H1 (cell line): ENCODE data around the gene SLC5A12. TPM values are rescaled to one million over a fixed set of nuclear protein-coding genes. Genes with fewer than 3 reads are reported as not detected.
A peak's percentile ranks its signal among the peaks of the same experiment; 100 is the strongest.

Experiments used
- CTCF ChIA-PET: fragments of 300-600 bp; sonication (Branson Sonifier 250); formaldehyde crosslinking; loops from one replicate; lab custom pipeline; 2021; ENCODE audit not compliant: partially characterized antibody; lab: Charles Lee
- POLR2A ChIA-PET: fragments of 300-600 bp; sonication (Branson Sonifier 250); formaldehyde crosslinking; loops from one replicate; lab custom pipeline; 2021; ENCODE audit warnings: inconsistent platforms; ENCODE audit not compliant: partially characterized antibody; lab: Charles Lee
- DNase-seq, 2 experiments: peaks; one replicate each; pipeline versions ENCODE4 v3.0.0 to v3.0.0-alpha.2; 2010 to 2022; ENCODE audit warnings: low spot score in 2 of 2, low read depth in 1 of 2, mixed read lengths in 1 of 2
- FAIRE-seq: peaks from 2 replicates; lab custom pipeline; 2011; peaks lifted over from hg19 to GRCh38; lab: Jason Lieb, UNC
- H2AFZ ChIP-seq: 2 replicates; pipeline ENCODE4 v1.8.1; 2012; ENCODE audit warnings: low read length, inconsistent platforms
- H2AK5ac ChIP-seq: 2 replicates; pipeline ENCODE4 v1.6.1; 2013; ENCODE audit warnings: low read depth, low read length
- H2BK120ac ChIP-seq: replicated peaks from 2 replicates; pipeline ENCODE3; 2013; ENCODE audit warnings: low read depth, low read length, inconsistent platforms
- H2BK12ac ChIP-seq: 2 replicates; pipeline ENCODE4 v1.6.1; 2013; ENCODE audit warnings: low read depth, low read length
- H2BK15ac ChIP-seq: 2 replicates; pipeline ENCODE4 v1.6.1; 2013; ENCODE audit warnings: low read length
- H2BK20ac ChIP-seq: 2 replicates; pipeline ENCODE4 v1.6.1; 2013; ENCODE audit warnings: low read length
- H2BK5ac ChIP-seq: 2 replicates; pipeline ENCODE4 v1.6.1; 2013; ENCODE audit warnings: low read depth, low read length
- H3K14ac ChIP-seq: 2 replicates; pipeline ENCODE4 v1.6.1; 2013; ENCODE audit warnings: inconsistent platforms; ENCODE audit not compliant: insufficient read length
- H3K18ac ChIP-seq: 2 replicates; pipeline ENCODE4 v1.6.1; 2013; ENCODE audit warnings: low read length; ENCODE audit errors: extremely low read depth
- H3K23ac ChIP-seq: 2 replicates; pipeline ENCODE4 v1.6.1; 2013; ENCODE audit warnings: inconsistent platforms; ENCODE audit not compliant: insufficient read length
- H3K23me2 ChIP-seq: 2 replicates; pipeline ENCODE4 v1.6.1; 2013; ENCODE audit warnings: low read depth, low read length
- H3K27ac ChIP-seq: 2 replicates; pipeline ENCODE4 v1.6.1; 2011; ENCODE audit warnings: low read depth, low read length, inconsistent platforms
- H3K27me3 ChIP-seq, 4 experiments: replicated peaks in 1 of 4; 1 replicate in 1 of 4; 2 replicates in 3 of 4; pipeline versions ENCODE4 v1.6.1 to v1.8.1; 2011 to 2013; ENCODE audit warnings: low read length in 3 of 4, mild to moderate bottlenecking in 3 of 4, inconsistent platforms in 2 of 4, mixed read lengths in 2 of 4, moderate library complexity in 1 of 4; ENCODE audit not compliant: control insufficient read depth in 3 of 4, insufficient read depth in 3 of 4; ENCODE audit errors: extremely low read depth in 1 of 4
- H3K36me3 ChIP-seq, 4 experiments: 2 replicates each; pipeline versions ENCODE4 v1.6.1 to v1.8.1; 2011 to 2013; ENCODE audit warnings: mild to moderate bottlenecking in 4 of 4, low read length in 3 of 4, moderate library complexity in 2 of 4, control low read depth in 1 of 4, inconsistent platforms in 1 of 4; ENCODE audit not compliant: insufficient read depth in 4 of 4, control insufficient read depth in 2 of 4
- H3K4ac ChIP-seq: replicated peaks from 2 replicates; pipeline ENCODE3; 2013; ENCODE audit warnings: low read length, low read depth, mixed read lengths, inconsistent platforms; ENCODE audit not compliant: insufficient read length
- H3K4me1 ChIP-seq, 4 experiments: replicated peaks in 1 of 4; 1 replicate in 1 of 4; 2 replicates in 3 of 4; pipeline versions ENCODE4 v1.6.1 to v1.8.1; 2011 to 2013; ENCODE audit warnings: low read length in 3 of 4, inconsistent platforms in 2 of 4, mixed read lengths in 1 of 4; ENCODE audit not compliant: insufficient read depth in 4 of 4, control insufficient read depth in 3 of 4
- H3K4me2 ChIP-seq, 2 experiments: 2 replicates each; pipeline versions ENCODE4 v1.6.1 to v1.8.1; 2011 to 2013; ENCODE audit warnings: low read depth in 2 of 2, low read length in 2 of 2, control low read depth in 1 of 2, inconsistent platforms in 1 of 2, mild to moderate bottlenecking in 1 of 2; ENCODE audit not compliant: insufficient read depth in 1 of 2
- H3K4me3 ChIP-seq, 4 experiments: fragments of 200-600, 300-600 bp in 1 of 4; sonication (generic), shearing (Covaris generic), sonication (Bioruptor Twin) in 1 of 4; 2 replicates each; pipeline versions ENCODE4 v1.5.1 to v1.8.1; 2011 to 2016; ENCODE audit warnings: low read length in 4 of 4, low read depth in 3 of 4, control low read depth in 2 of 4, inconsistent platforms in 2 of 4, mild to moderate bottlenecking in 2 of 4, mixed read lengths in 1 of 4, moderate library complexity in 1 of 4; ENCODE audit not compliant: insufficient read depth in 2 of 4; ENCODE audit errors: extremely low read depth in 1 of 4
- H3K56ac ChIP-seq: replicated peaks from 2 replicates; pipeline ENCODE3; 2013; ENCODE audit warnings: low read depth, mild to moderate bottlenecking, mixed read lengths, low read length, inconsistent platforms; ENCODE audit not compliant: insufficient read length
- H3K79me1 ChIP-seq: 2 replicates; pipeline ENCODE4 v1.6.1; 2013; ENCODE audit warnings: low read depth, low read length, control low read depth
- H3K79me2 ChIP-seq, 2 experiments: 2 replicates each; pipeline versions ENCODE4 v1.6.1 to v1.8.1; 2012 to 2013; ENCODE audit warnings: low read length in 2 of 2, mild to moderate bottlenecking in 2 of 2, inconsistent platforms in 1 of 2; ENCODE audit not compliant: insufficient read depth in 2 of 2, control insufficient read depth in 1 of 2
- H3K9ac ChIP-seq, 4 experiments: replicated peaks in 1 of 4; 1 replicate in 1 of 4; 2 replicates in 3 of 4; pipeline versions ENCODE4 v1.6.1 to v1.8.1; 2011 to 2013; ENCODE audit warnings: low read depth in 3 of 4, low read length in 3 of 4, control low read depth in 2 of 4, mild to moderate bottlenecking in 2 of 4, moderate library complexity in 2 of 4, inconsistent platforms in 1 of 4; ENCODE audit errors: extremely low read depth in 1 of 4
- H3K9me3 ChIP-seq, 2 experiments: 2 replicates each; pipeline versions ENCODE4 v1.6.1 to v1.8.1; 2012 to 2013; ENCODE audit warnings: mild to moderate bottlenecking in 2 of 2, moderate library complexity in 2 of 2, control low read depth in 1 of 2, inconsistent platforms in 1 of 2, low read depth in 1 of 2, low read length in 1 of 2, mixed read lengths in 1 of 2; ENCODE audit not compliant: insufficient read depth in 2 of 2
- H4K20me1 ChIP-seq, 2 experiments: replicated peaks in 1 of 2; 2 replicates each; pipeline versions ENCODE3 to v1.8.1; 2011 to 2013; ENCODE audit warnings: inconsistent platforms in 2 of 2, low read length in 2 of 2, mild to moderate bottlenecking in 1 of 2; ENCODE audit not compliant: insufficient read depth in 2 of 2, control insufficient read depth in 1 of 2
- H4K5ac ChIP-seq: 2 replicates; pipeline ENCODE4 v1.6.1; 2013; ENCODE audit warnings: low read length, low read depth, mixed read lengths, inconsistent platforms; ENCODE audit not compliant: insufficient read length
- H4K8ac ChIP-seq: 2 replicates; pipeline ENCODE4 v1.8.0; 2013; ENCODE audit warnings: mild to moderate bottlenecking, moderate library complexity, low read length, inconsistent platforms; ENCODE audit not compliant: insufficient read depth; ENCODE audit errors: extremely low read depth
- H4K91ac ChIP-seq: replicated peaks from 2 replicates; pipeline ENCODE3; 2013; ENCODE audit warnings: low read length, mixed read lengths, inconsistent platforms; ENCODE audit not compliant: insufficient read length
- CREB1 ChIP-seq: IDR thresholded peaks from 2 replicates; pipeline ENCODE4 v1.6.1; 2012; ENCODE audit warnings: inconsistent platforms
- GABPA ChIP-seq: IDR thresholded peaks from 2 replicates; pipeline ENCODE4 v1.6.1; 2011; ENCODE audit warnings: mild to moderate bottlenecking, low read length, moderate library complexity, borderline replicate concordance; ENCODE audit not compliant: insufficient read depth
- KDM1A ChIP-seq: fragments of 200-600, 300-600 bp; sonication (generic); IDR thresholded peaks from 2 replicates; pipeline ENCODE4 v1.7.1; 2016; ENCODE audit warnings: mild to moderate bottlenecking, low read length, borderline replicate concordance
- MAX ChIP-seq: IDR thresholded peaks from 2 replicates; pipeline ENCODE4 v1.6.1; 2012; ENCODE audit warnings: inconsistent platforms
- PHF8 ChIP-seq: fragments of 200-600 bp; sonication (generic); conservative IDR thresholded peaks from 2 replicates; pipeline ENCODE4 v1.7.1; 2012; ENCODE audit warnings: low read depth, mild to moderate bottlenecking, inconsistent platforms, low read length, moderate library complexity
- POLR2A ChIP-seq, 2 experiments: IDR thresholded peaks; 1 replicate in 1 of 2; 2 replicates in 1 of 2; pipeline ENCODE4 v1.6.1; 2011; ENCODE audit warnings: low read depth in 2 of 2, low read length in 2 of 2, mild to moderate bottlenecking in 2 of 2; ENCODE audit errors: control extremely low read depth in 1 of 2
- RBBP5 ChIP-seq: IDR thresholded peaks from 2 replicates; pipeline ENCODE4 v1.7.1; 2012; ENCODE audit warnings: low read depth, mild to moderate bottlenecking, inconsistent platforms, low read length, moderate library complexity, borderline replicate concordance
- RXRA ChIP-seq: IDR thresholded peaks from 2 replicates; pipeline ENCODE4 v1.6.1; 2011; ENCODE audit warnings: low read depth, mild to moderate bottlenecking, low read length, moderate library complexity; ENCODE audit not compliant: insufficient read depth
- SP2 ChIP-seq: IDR thresholded peaks from 2 replicates; pipeline ENCODE4 v1.6.1; 2012; ENCODE audit warnings: mild to moderate bottlenecking, low read length, inconsistent platforms
- SUZ12 ChIP-seq: fragments of 200-600 bp; sonication (generic); IDR thresholded peaks from 2 replicates; pipeline ENCODE4 v1.6.1; 2012; ENCODE audit warnings: mild to moderate bottlenecking, inconsistent platforms, low read length, moderate library complexity, mixed read lengths
- TAF1 ChIP-seq: IDR thresholded peaks from 2 replicates; pipeline ENCODE4 v1.6.1; 2011; ENCODE audit warnings: mild to moderate bottlenecking, low read depth, low read length
- TCF12 ChIP-seq: IDR thresholded peaks from 2 replicates; pipeline ENCODE4 v1.6.1; 2011; ENCODE audit warnings: low read depth, mild to moderate bottlenecking, low read length
- TEAD4 ChIP-seq: IDR thresholded peaks from 2 replicates; pipeline ENCODE4 v1.6.1; 2012; ENCODE audit warnings: low read depth, low read length, inconsistent platforms, mixed read lengths
- YY1 ChIP-seq: IDR thresholded peaks from 2 replicates; pipeline ENCODE4 v1.6.1; 2011; ENCODE audit warnings: low read depth, mild to moderate bottlenecking, low read length
- polyA plus RNA-seq, 7 experiments: library from polyadenylated mRNA; depleted of rRNA in 3 of 7; stranded (reverse) in 5 of 7; unstranded in 2 of 7; fragments of >200 nt in 5 of 7; fragments of 200-250 nt in 2 of 7; gene quantifications; 1 replicate in 5 of 7; 2 replicates in 1 of 7; 4 replicates in 1 of 7; pipeline versions ENCODE4 v1.2.1 to v1.2.3, GENCODE V29; 2011 to 2013; ENCODE audit warnings: missing spikeins in 2 of 7, mixed read lengths in 2 of 7
- total RNA-seq: library from RNA; stranded (reverse); fragmentation: NEBNext Ultra II Directional; extraction: Animal tissue kit (Norgen Biotek cat#: 25700); gene quantifications from 2 replicates; pipeline ENCODE4 v1.2.1, GENCODE V29; 2021

Gene SLC5A12
- total and polyA plus RNA-seq, 2 of the 8 experiments (the other 6 are each of a cell fraction or from before 2014, with no cell fraction given): 1.3 to 1.4 TPM

- no peaks in the 10 kb centered on the region for H4K20me1 ChIP-seq
- H3K23me2 ChIP-seq: no peaks in the 10 kb centered on the region; the same call in 1 of the 2 replicates
- H3K4me2 ChIP-seq: no peak overlapping the region
- no peaks in the 10 kb centered on the region for H3K79me2 ChIP-seq
- no peak overlapping the region for H2BK20ac ChIP-seq
- no peak overlapping the region for H2BK12ac ChIP-seq
- peak overlapping the region; percentile 58; the same call in 1 of the 2 replicates for H2AFZ ChIP-seq
- no peak overlapping the region for H2BK5ac ChIP-seq
- ChIA-PET CTCF (no interaction called here), POLR2A (no interaction called here)
- no peak overlapping the region for H2BK15ac ChIP-seq
- H3K9me3 ChIP-seq: no peaks in the 10 kb centered on the region
- H4K91ac ChIP-seq: no peak overlapping the region
- no peak overlapping the region for H3K4ac ChIP-seq
- H2BK120ac ChIP-seq: no peak overlapping the region
- H3K23ac ChIP-seq: no peak overlapping the region
- H3K36me3 ChIP-seq: no peaks in the 10 kb centered on the region
- H3K18ac ChIP-seq: no peak overlapping the region
- no peak for DNase-seq
- H3K56ac ChIP-seq: no peak overlapping the region
- no peaks in the 10 kb centered on the region for H3K27me3 ChIP-seq
- FAIRE-seq: no peak
- H2AK5ac ChIP-seq: no peak overlapping the region
- no peak overlapping the region for H3K4me3 ChIP-seq
- H3K9ac ChIP-seq: no peak overlapping the region
- no peaks in the 10 kb centered on the region for H3K4me1 ChIP-seq
- H4K8ac ChIP-seq: no peak overlapping the region
- H3K79me1 ChIP-seq: no peaks in the 10 kb centered on the region
- H4K5ac ChIP-seq: no peak overlapping the region
- H3K14ac ChIP-seq: no peak overlapping the region
- H3K27ac ChIP-seq: no peak overlapping the region
- TF ChIP-seq CREB1 (no peak), TEAD4 (no peak), POLR2A (IDR thresholded peaks at IDR 0.05; ENCODE audit: control extremely low read depth in 1 of 2, low read depth in 2 of 2, low read length in 2 of 2) (no peak), MAX (no peak), GABPA (no peak), RXRA (no peak), TAF1 (no peak), RBBP5 (no peak), SUZ12 (no peak), SP2 (no peak), KDM1A (no peak), PHF8 (no peak), YY1 (no peak), TCF12 (no peak)
These were observed 100.7 kb downstream of the SLC5A12 start for GRCh38 chr11:26621132-26621531.
